HepG2 (cell line): ENCODE data around the gene DGAT2. TPM values are rescaled to one million over a fixed set of nuclear protein-coding genes. Genes with fewer than 3 reads are reported as not detected.
A peak's percentile ranks its signal among the peaks of the same experiment; 100 is the strongest.

Experiments
- ESRRA ChIP-seq: sonication (generic); formaldehyde crosslinking; IDR thresholded peaks from 2 replicates; pipeline ENCODE4 v1.5.1; 2020; ENCODE audit warnings: mild to moderate bottlenecking, low read depth, missing genetic modification reagents
- IKZF4 ChIP-seq: sonication (generic); formaldehyde crosslinking; IDR thresholded peaks from 2 replicates; pipeline ENCODE4 v1.5.1; 2020; ENCODE audit warnings: borderline replicate concordance, mild to moderate bottlenecking, low read depth, missing genetic modification reagents; ENCODE audit errors: not compliant biosample characterization
- IRF2 ChIP-seq: IDR thresholded peaks from 2 replicates; pipeline ENCODE4 v1.6.1; 2018; ENCODE audit warnings: missing genetic modification reagents, missing compliant biosample characterization
- KDM1A ChIP-seq: IDR thresholded peaks from 2 replicates; pipeline ENCODE4 v1.6.1; 2016; ENCODE audit warnings: missing compliant biosample characterization
- KDM4B ChIP-seq: sonication (generic); formaldehyde crosslinking; IDR thresholded peaks from 2 replicates; pipeline ENCODE4 v1.4.0; 2020; ENCODE audit warnings: missing genetic modification reagents
- KDM6A ChIP-seq: IDR thresholded peaks from 2 replicates; pipeline ENCODE4 v1.6.1; 2016; ENCODE audit warnings: low read depth
- NR2F1 ChIP-seq, 2 experiments: fragments of 450-650 bp in 1 of 2; formaldehyde crosslinking in 1 of 2; IDR thresholded peaks; 2 replicates each; pipeline versions ENCODE4 v1.5.0 to v1.6.1; 2016 to 2020; ENCODE audit warnings: mild to moderate bottlenecking in 1 of 2, missing compliant biosample characterization in 1 of 2, missing genetic modification reagents in 1 of 2, moderate library complexity in 1 of 2
- ONECUT2 ChIP-seq: sonication (generic); formaldehyde crosslinking; IDR thresholded peaks from 2 replicates; pipeline ENCODE4 v1.4.0; 2020; ENCODE audit warnings: missing genetic modification reagents
- SATB2 ChIP-seq: sonication (generic); formaldehyde crosslinking; IDR thresholded peaks from 2 replicates; pipeline ENCODE4 v1.5.0; 2020; ENCODE audit warnings: missing genetic modification reagents
- SOX6 ChIP-seq, 2 experiments: fragments of 450-650 bp in 1 of 2; sonication (generic) in 1 of 2; formaldehyde crosslinking in 1 of 2; IDR thresholded peaks; 2 replicates each; pipeline versions ENCODE4 v1.4.0 to v1.6.1; 2017 to 2020; ENCODE audit warnings: antibody characterized with exemption in 1 of 2, mild to moderate bottlenecking in 1 of 2, missing genetic modification reagents in 1 of 2
- ZNF263 ChIP-seq: sonication (generic); formaldehyde crosslinking; IDR thresholded peaks from 2 replicates; pipeline ENCODE4 v1.4.0; 2020; ENCODE audit warnings: missing genetic modification reagents
- ZNF3 ChIP-seq: IDR thresholded peaks from 2 replicates; pipeline ENCODE4 v1.7.0; 2017; ENCODE audit warnings: inconsistent platforms
- ZNF549 ChIP-seq: sonication (generic); formaldehyde crosslinking; IDR thresholded peaks from 2 replicates; pipeline ENCODE4 v1.5.0; 2020; ENCODE audit warnings: missing genetic modification reagents
- polyA plus RNA-seq, 8 experiments: library from polyadenylated mRNA; depleted of rRNA in 3 of 8; stranded (reverse) in 7 of 8; unstranded in 1 of 8; fragments of >200 nt; fragmentation: Illumina TruSeq in 4 of 8; extraction: Trizol in 4 of 8; gene quantifications; 2 replicates each; pipeline versions ENCODE4 v1.2.1 to v1.2.3, GENCODE V29; 2011 to 2016; ENCODE audit warnings: low read depth in 4 of 8, missing spikeins in 1 of 8, mixed read lengths in 1 of 8; ENCODE audit not compliant: insufficient read depth in 1 of 8
- total RNA-seq, 5 experiments: library from RNA; depleted of rRNA; stranded (reverse); fragments of >200 nt; fragmentation: Illumina TruSeq; extraction: Trizol; gene quantifications; 2 replicates each; pipeline ENCODE4 v1.2.3, GENCODE V29; 2016; ENCODE audit warnings: low read depth in 1 of 5
- TF ChIP-seq, protein P1 (sequence below): sonication (generic); formaldehyde crosslinking; IDR thresholded peaks from 2 replicates; pipeline ENCODE4 v1.5.1; 2020; ENCODE audit warnings: mild to moderate bottlenecking, missing genetic modification reagents, borderline replicate concordance
- TF ChIP-seq, protein P2 (sequence below): IDR thresholded peaks from 2 replicates; pipeline ENCODE4 v1.6.1; 2016; ENCODE audit warnings: control low read depth
- TF ChIP-seq, protein P3 (sequence below): sonication (generic); formaldehyde crosslinking; IDR thresholded peaks from 2 replicates; pipeline ENCODE4 v1.4.0; 2020; ENCODE audit warnings: missing genetic modification reagents, low read depth, mild to moderate bottlenecking, borderline replicate concordance
- TF ChIP-seq, protein P4 (sequence below): sonication (generic); formaldehyde crosslinking; IDR thresholded peaks from 2 replicates; pipeline ENCODE4 v1.4.0; 2020; ENCODE audit warnings: missing genetic modification reagents
- TF ChIP-seq, protein P5 (sequence below): fragments of 450-650 bp; IDR thresholded peaks from 2 replicates; pipeline ENCODE4 v1.6.1; 2017; ENCODE audit warnings: mild to moderate bottlenecking

The DGAT2 gene
- total and polyA plus RNA-seq, 2 of the 13 experiments (the other 11 are each of a cell fraction or from before 2014, with no cell fraction given), result 39.0 to 65.6 TPM

DNA sequence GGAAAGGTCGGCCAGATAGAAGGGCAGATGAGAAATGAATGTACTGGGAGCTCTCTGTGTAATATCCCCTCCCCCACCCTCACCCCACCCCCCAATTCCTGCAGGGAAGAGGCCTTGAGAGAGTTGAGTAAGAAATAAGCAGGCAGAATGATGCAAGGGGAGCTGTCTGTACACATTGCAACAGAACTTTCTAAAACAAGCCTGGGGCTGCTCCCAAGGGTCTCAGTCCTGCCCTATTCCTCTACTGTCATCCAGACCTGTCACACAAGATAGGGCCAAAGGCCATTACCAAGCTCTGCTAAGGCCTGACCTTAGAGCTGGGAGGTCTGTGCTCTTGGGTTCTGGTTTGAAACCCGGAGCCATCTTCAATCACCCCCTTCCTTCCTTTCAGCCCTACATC is 5.7 kb upstream of the DGAT2 start (continued):
- TF ChIP-seq KDM4B (CRISPR knock-in tag), result no peak
- no peak for TF ChIP-seq IKZF4 (CRISPR knock-in tag)
- TF ChIP-seq, protein P1, sequence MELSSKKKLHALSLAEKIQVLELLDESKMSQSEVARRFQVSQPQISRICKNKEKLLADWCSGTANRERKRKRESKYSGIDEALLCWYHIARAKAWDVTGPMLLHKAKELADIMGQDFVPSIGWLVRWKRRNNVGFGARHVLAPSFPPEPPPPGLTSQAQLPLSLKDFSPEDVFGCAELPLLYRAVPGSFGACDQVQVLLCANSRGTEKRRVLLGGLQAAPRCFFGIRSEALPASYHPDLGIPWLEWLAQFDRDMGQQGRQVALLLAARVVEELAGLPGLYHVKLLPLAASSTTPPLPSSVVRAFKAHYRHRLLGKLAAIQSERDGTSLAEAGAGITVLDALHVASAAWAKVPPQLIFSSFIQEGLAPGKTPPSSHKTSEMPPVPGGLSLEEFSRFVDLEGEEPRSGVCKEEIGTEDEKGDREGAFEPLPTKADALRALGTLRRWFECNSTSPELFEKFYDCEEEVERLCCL (CRISPR knock-in tag), result no peak
- TF ChIP-seq ZNF263, result no peak
- TF ChIP-seq ZNF3 (CRISPR knock-in tag), result no peak
- TF ChIP-seq, protein P2, sequence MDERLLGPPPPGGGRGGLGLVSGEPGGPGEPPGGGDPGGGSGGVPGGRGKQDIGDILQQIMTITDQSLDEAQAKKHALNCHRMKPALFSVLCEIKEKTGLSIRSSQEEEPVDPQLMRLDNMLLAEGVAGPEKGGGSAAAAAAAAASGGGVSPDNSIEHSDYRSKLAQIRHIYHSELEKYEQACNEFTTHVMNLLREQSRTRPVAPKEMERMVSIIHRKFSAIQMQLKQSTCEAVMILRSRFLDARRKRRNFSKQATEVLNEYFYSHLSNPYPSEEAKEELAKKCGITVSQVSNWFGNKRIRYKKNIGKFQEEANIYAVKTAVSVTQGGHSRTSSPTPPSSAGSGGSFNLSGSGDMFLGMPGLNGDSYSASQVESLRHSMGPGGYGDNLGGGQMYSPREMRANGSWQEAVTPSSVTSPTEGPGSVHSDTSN (CRISPR knock-in tag), result peak; percentile 18; the same call in 1 of the 2 replicates
- TF ChIP-seq SOX6 (IDR thresholded peaks at IDR 0.05), result no peak
- TF ChIP-seq SOX6 (CRISPR knock-in tag; IDR thresholded peaks at IDR 0.05), result peak; percentile 84
- TF ChIP-seq ESRRA (CRISPR knock-in tag), result no peak
- TF ChIP-seq IRF2 (CRISPR knock-in tag), result peak; percentile 68; the same call in 1 of the 2 replicates
- 0 out of 2 replicates have a peak, but pooled peaks have one; percentile 25 for TF ChIP-seq ONECUT2 (CRISPR knock-in tag)
- peak in 1 of 2 experiments; percentile 58; a peak in 1 of 4 replicates for TF ChIP-seq NR2F1 (CRISPR knock-in tag; IDR thresholded peaks at IDR 0.05)
- TF ChIP-seq, protein P3, sequence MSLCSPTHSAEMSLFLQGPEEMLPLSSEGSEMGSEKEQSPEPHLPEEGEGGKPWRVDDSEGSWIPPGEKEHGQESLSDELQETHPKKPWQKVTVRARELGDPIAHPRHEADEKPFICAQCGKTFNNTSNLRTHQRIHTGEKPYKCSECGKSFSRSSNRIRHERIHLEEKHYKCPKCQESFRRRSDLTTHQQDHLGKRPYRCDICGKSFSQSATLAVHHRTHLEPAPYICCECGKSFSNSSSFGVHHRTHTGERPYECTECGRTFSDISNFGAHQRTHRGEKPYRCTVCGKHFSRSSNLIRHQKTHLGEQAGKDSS (CRISPR knock-in tag), result no peak
- TF ChIP-seq ZNF549 (CRISPR knock-in tag), result no peak
- TF ChIP-seq SATB2 (CRISPR knock-in tag), result no peak
- TF ChIP-seq KDM1A (CRISPR knock-in tag), result no peak
- TF ChIP-seq, protein P4, sequence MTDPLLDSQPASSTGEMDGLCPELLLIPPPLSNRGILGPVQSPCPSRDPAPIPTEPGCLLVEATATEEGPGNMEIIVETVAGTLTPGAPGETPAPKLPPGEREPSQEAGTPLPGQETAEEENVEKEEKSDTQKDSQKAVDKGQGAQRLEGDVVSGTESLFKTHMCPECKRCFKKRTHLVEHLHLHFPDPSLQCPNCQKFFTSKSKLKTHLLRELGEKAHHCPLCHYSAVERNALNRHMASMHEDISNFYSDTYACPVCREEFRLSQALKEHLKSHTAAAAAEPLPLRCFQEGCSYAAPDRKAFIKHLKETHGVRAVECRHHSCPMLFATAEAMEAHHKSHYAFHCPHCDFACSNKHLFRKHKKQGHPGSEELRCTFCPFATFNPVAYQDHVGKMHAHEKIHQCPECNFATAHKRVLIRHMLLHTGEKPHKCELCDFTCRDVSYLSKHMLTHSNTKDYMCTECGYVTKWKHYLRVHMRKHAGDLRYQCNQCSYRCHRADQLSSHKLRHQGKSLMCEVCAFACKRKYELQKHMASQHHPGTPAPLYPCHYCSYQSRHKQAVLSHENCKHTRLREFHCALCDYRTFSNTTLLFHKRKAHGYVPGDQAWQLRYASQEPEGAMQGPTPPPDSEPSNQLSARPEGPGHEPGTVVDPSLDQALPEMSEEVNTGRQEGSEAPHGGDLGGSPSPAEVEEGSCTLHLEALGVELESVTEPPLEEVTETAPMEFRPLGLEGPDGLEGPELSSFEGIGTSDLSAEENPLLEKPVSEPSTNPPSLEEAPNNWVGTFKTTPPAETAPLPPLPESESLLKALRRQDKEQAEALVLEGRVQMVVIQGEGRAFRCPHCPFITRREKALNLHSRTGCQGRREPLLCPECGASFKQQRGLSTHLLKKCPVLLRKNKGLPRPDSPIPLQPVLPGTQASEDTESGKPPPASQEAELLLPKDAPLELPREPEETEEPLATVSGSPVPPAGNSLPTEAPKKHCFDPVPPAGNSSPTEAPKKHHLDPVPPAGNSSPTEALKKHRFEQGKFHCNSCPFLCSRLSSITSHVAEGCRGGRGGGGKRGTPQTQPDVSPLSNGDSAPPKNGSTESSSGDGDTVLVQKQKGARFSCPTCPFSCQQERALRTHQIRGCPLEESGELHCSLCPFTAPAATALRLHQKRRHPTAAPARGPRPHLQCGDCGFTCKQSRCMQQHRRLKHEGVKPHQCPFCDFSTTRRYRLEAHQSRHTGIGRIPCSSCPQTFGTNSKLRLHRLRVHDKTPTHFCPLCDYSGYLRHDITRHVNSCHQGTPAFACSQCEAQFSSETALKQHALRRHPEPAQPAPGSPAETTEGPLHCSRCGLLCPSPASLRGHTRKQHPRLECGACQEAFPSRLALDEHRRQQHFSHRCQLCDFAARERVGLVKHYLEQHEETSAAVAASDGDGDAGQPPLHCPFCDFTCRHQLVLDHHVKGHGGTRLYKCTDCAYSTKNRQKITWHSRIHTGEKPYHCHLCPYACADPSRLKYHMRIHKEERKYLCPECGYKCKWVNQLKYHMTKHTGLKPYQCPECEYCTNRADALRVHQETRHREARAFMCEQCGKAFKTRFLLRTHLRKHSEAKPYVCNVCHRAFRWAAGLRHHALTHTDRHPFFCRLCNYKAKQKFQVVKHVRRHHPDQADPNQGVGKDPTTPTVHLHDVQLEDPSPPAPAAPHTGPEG (CRISPR knock-in tag), result no peak
- TF ChIP-seq KDM6A, result peak; percentile 68
- TF ChIP-seq, protein P5, sequence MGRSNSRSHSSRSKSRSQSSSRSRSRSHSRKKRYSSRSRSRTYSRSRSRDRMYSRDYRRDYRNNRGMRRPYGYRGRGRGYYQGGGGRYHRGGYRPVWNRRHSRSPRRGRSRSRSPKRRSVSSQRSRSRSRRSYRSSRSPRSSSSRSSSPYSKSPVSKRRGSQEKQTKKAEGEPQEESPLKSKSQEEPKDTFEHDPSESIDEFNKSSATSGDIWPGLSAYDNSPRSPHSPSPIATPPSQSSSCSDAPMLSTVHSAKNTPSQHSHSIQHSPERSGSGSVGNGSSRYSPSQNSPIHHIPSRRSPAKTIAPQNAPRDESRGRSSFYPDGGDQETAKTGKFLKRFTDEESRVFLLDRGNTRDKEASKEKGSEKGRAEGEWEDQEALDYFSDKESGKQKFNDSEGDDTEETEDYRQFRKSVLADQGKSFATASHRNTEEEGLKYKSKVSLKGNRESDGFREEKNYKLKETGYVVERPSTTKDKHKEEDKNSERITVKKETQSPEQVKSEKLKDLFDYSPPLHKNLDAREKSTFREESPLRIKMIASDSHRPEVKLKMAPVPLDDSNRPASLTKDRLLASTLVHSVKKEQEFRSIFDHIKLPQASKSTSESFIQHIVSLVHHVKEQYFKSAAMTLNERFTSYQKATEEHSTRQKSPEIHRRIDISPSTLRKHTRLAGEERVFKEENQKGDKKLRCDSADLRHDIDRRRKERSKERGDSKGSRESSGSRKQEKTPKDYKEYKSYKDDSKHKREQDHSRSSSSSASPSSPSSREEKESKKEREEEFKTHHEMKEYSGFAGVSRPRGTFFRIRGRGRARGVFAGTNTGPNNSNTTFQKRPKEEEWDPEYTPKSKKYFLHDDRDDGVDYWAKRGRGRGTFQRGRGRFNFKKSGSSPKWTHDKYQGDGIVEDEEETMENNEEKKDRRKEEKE, result no peak
